ENCODE measurements around the gene AHRR. TPM values are rescaled to one million over a fixed set of nuclear protein-coding genes. Genes with fewer than 3 reads are reported as not detected.

Gene AHRR
- total RNA-seq, 1 donor, result 31.9 TPM

GRCh38 chr5:422323-423232, 101.1 kb downstream of the AHRR start:
- H3K4me3 ChIP-seq (ENCODE audit: low read depth, low read length), result no peak overlapping the region
- no peak for TF ChIP-seq CTCF (IDR thresholded peaks at IDR 0.05; ENCODE audit: insufficient read depth, low read length)
- DNase-seq (ENCODE audit: low read depth), result no peak

GRCh38 chr5:423233-423565, 101.7 kb downstream of the AHRR start:
- TF ChIP-seq CTCF (IDR thresholded peaks at IDR 0.05; ENCODE audit: insufficient read depth, low read length), result no peak
- DNase-seq (ENCODE audit: low read depth), result no peak
- H3K4me3 ChIP-seq (ENCODE audit: low read depth, low read length), result no peak overlapping the region

- H3K4me3 ChIP-seq (ENCODE audit: low read depth, low read length), result no peak overlapping the region
- no peak for DNase-seq (ENCODE audit: low read depth)
- TF ChIP-seq CTCF (IDR thresholded peaks at IDR 0.05; ENCODE audit: insufficient read depth, low read length), result no peak
Observed at GRCh38 chr5:423626-424261, 102.2 kb downstream of the AHRR start.

GRCh38 chr5:424301-425110, 103.0 kb downstream of the AHRR start:
- H3K4me3 ChIP-seq (ENCODE audit: low read depth, low read length), result no peak overlapping the region
- no peak for TF ChIP-seq CTCF (IDR thresholded peaks at IDR 0.05; ENCODE audit: insufficient read depth, low read length)
- no peak for DNase-seq (ENCODE audit: low read depth)

GRCh38 chr5:425714-426113, 104.2 kb downstream of the AHRR start:
- peak; percentile 50 for DNase-seq (ENCODE audit: low read depth)
- no peak overlapping the region for H3K4me3 ChIP-seq (ENCODE audit: low read depth, low read length)
- peak; percentile 36 for TF ChIP-seq CTCF (IDR thresholded peaks at IDR 0.05; ENCODE audit: insufficient read depth, low read length)

GRCh38 chr5:426392-426976, 105.0 kb downstream of the AHRR start:
- no peak for DNase-seq (ENCODE audit: low read depth)
- H3K4me3 ChIP-seq (ENCODE audit: low read depth, low read length), result no peak overlapping the region
- no peak for TF ChIP-seq CTCF (IDR thresholded peaks at IDR 0.05; ENCODE audit: insufficient read depth, low read length)

All from fibroblast of the aortic adventitia (primary cell).